WTC11 (cell line): Measurements from ENCODE around the gene MYO18B. TPM values are rescaled to one million over a fixed set of nuclear protein-coding genes. Genes with fewer than 3 reads are reported as not detected.
A peak's percentile ranks its signal among the peaks of the same experiment; 100 is the strongest.

Experiments
- ATAC-seq: fragments of 200-7000 bp; cut with Tn5 transposase; 2 replicates; pipeline ENCODE4 v1.10.0; 2021; ENCODE audit warnings: mild to moderate bottlenecking, moderate library complexity
- CTCF ChIA-PET: fragments of 300-600 bp; sonication (Branson Sonifier 250); formaldehyde crosslinking; loops from one replicate; lab custom pipeline; 2021; ENCODE audit warnings: antibody characterized with exemption; lab: Charles Lee
- POLR2A ChIA-PET: fragments of 350-600 bp; sonication (Branson Sonifier 250); formaldehyde crosslinking; loops from one replicate; lab custom pipeline; 2021; ENCODE audit warnings: antibody characterized with exemption; lab: Charles Lee
- DNase-seq: peaks from one replicate; pipeline ENCODE4 v3.0.0; 2021; ENCODE audit warnings: low spot score
- H3K27ac Mint-ChIP-seq: 2 replicates; pipeline ENCODE4 v1.8.0; 2021; ENCODE audit warnings: mixed read lengths
- H3K27me3 Mint-ChIP-seq: 2 replicates; pipeline ENCODE4 v1.8.0; 2021; ENCODE audit warnings: low read depth, mild to moderate bottlenecking, moderate library complexity, mixed read lengths
- H3K36me3 Mint-ChIP-seq: 2 replicates; pipeline ENCODE4 v1.8.0; 2021; ENCODE audit warnings: mixed read lengths
- H3K4me1 Mint-ChIP-seq: 2 replicates; pipeline ENCODE4 v1.8.0; 2022; ENCODE audit warnings: mixed read lengths
- H3K4me3 Mint-ChIP-seq: 2 replicates; pipeline ENCODE4 v1.8.0; 2021; ENCODE audit warnings: mild to moderate bottlenecking, moderate library complexity, mixed read lengths
- H3K9me3 Mint-ChIP-seq: 2 replicates; pipeline ENCODE4 v1.8.0; 2021; ENCODE audit warnings: mixed read lengths
- ESRRA ChIP-seq: sonication (generic); formaldehyde crosslinking; IDR thresholded peaks from 2 replicates; pipeline ENCODE4 v1.8.1; 2022; ENCODE audit warnings: mild to moderate bottlenecking, missing genetic modification reagents, borderline replicate concordance
- FOXP1 ChIP-seq: sonication (generic); formaldehyde crosslinking; IDR thresholded peaks from 2 replicates; pipeline ENCODE4 v1.8.0; 2022; ENCODE audit warnings: missing genetic modification reagents, mild to moderate bottlenecking, moderate library complexity, borderline replicate concordance
- GRHL2 ChIP-seq: fragments of 250-450 bp; sonication (Bioruptor Pico); IDR thresholded peaks from 2 replicates; pipeline ENCODE4 v1.8.0; 2022; ENCODE audit warnings: mild to moderate bottlenecking, moderate library complexity; ENCODE audit not compliant: insufficient replicate concordance, severe bottlenecking
- GTF2I ChIP-seq: fragments of 250-450 bp; sonication (Bioruptor Pico); conservative IDR thresholded peaks from 2 replicates; pipeline ENCODE4 v1.4.0; 2021; ENCODE audit warnings: mild to moderate bottlenecking
- IRF2 ChIP-seq: sonication (generic); formaldehyde crosslinking; IDR thresholded peaks from 2 replicates; pipeline ENCODE4 v1.8.0; 2022; ENCODE audit warnings: low read depth, missing genetic modification reagents, borderline replicate concordance
- KAT7 ChIP-seq: sonication (generic); formaldehyde crosslinking; IDR thresholded peaks from 2 replicates; pipeline ENCODE4 v1.8.1; 2023; ENCODE audit warnings: missing genetic modification reagents, mild to moderate bottlenecking, borderline replicate concordance
- PRRX2 ChIP-seq: fragments of 250-450 bp; sonication (Bioruptor Pico); IDR thresholded peaks from 2 replicates; pipeline ENCODE4 v1.8.0; 2021; ENCODE audit warnings: mild to moderate bottlenecking
- SMAD4 ChIP-seq: sonication (generic); formaldehyde crosslinking; IDR thresholded peaks from 2 replicates; pipeline ENCODE4 v1.8.0; 2022; ENCODE audit warnings: mild to moderate bottlenecking, missing genetic modification reagents
- SOX15 ChIP-seq: fragments of 250-450 bp; sonication (Bioruptor Pico); IDR thresholded peaks from 2 replicates; pipeline ENCODE4 v1.9.0; 2021; ENCODE audit warnings: mild to moderate bottlenecking
- SP1 ChIP-seq: sonication (generic); formaldehyde crosslinking; conservative IDR thresholded peaks from 2 replicates; pipeline ENCODE4 v1.8.1; 2022; ENCODE audit warnings: missing genetic modification reagents
- TP53 ChIP-seq: sonication (generic); formaldehyde crosslinking; IDR thresholded peaks from 2 replicates; pipeline ENCODE4 v1.8.1; 2023; ENCODE audit warnings: mild to moderate bottlenecking, missing genetic modification reagents
- ZNF121 ChIP-seq: sonication (generic); formaldehyde crosslinking; IDR thresholded peaks from 2 replicates; pipeline ENCODE4 v1.8.0; 2023; ENCODE audit warnings: missing genetic modification reagents
- ZNF396 ChIP-seq: fragments of 250-450 bp; sonication (Bioruptor Pico); IDR thresholded peaks from 2 replicates; pipeline ENCODE4 v1.8.0; 2021; ENCODE audit warnings: mild to moderate bottlenecking, moderate library complexity, borderline replicate concordance
- ZNF416 ChIP-seq: fragments of 250-450 bp; sonication (Bioruptor Pico); IDR thresholded peaks from 2 replicates; pipeline ENCODE4 v1.9.0; 2021; ENCODE audit warnings: mild to moderate bottlenecking, inconsistent platforms
- ZNF671 ChIP-seq: fragments of 250-450 bp; sonication (Bioruptor Pico); IDR thresholded peaks from 2 replicates; pipeline ENCODE4 v1.8.0; 2021; ENCODE audit warnings: mild to moderate bottlenecking
- total RNA-seq: library from RNA; stranded (reverse); gene quantifications from 3 replicates; pipeline ENCODE4 v1.2.3, GENCODE V29; 2021
- TF ChIP-seq, protein P1 (sequence below): sonication (generic); formaldehyde crosslinking; conservative IDR thresholded peaks from 2 replicates; pipeline ENCODE4 v1.8.1; 2023; ENCODE audit warnings: mild to moderate bottlenecking, low read depth, missing genetic modification reagents, moderate library complexity
- TF ChIP-seq, protein P2 (sequence below): sonication (generic); formaldehyde crosslinking; IDR thresholded peaks from 2 replicates; pipeline ENCODE4 v1.8.1; 2022; ENCODE audit warnings: mild to moderate bottlenecking, moderate library complexity, missing genetic modification reagents
- TF ChIP-seq, protein P3 (sequence below): fragments of 250-450 bp; sonication (Bioruptor Pico); IDR thresholded peaks from 2 replicates; pipeline ENCODE4 v1.9.0; 2021; ENCODE audit warnings: moderate library complexity, mild to moderate bottlenecking, inconsistent platforms, borderline replicate concordance
- TF ChIP-seq, protein P4 (sequence below): sonication (generic); formaldehyde crosslinking; IDR thresholded peaks from 2 replicates; pipeline ENCODE4 v1.8.1; 2023; ENCODE audit warnings: mild to moderate bottlenecking, missing genetic modification reagents, moderate library complexity
- TF ChIP-seq, protein P5 (sequence below): sonication (generic); formaldehyde crosslinking; IDR thresholded peaks from 2 replicates; pipeline ENCODE4 v1.8.0; 2022; ENCODE audit warnings: mild to moderate bottlenecking, missing genetic modification reagents
- TF ChIP-seq, protein P6 (sequence below): fragments of 250-450 bp; sonication (Bioruptor Pico); IDR thresholded peaks from 2 replicates; pipeline ENCODE4 v1.9.0; 2021; ENCODE audit warnings: mild to moderate bottlenecking
- TF ChIP-seq, protein P7 (sequence below): sonication (generic); formaldehyde crosslinking; IDR thresholded peaks from 2 replicates; pipeline ENCODE4 v1.8.0; 2022; ENCODE audit warnings: mild to moderate bottlenecking, missing genetic modification reagents
- TF ChIP-seq, protein P8 (sequence below): sonication (generic); formaldehyde crosslinking; IDR thresholded peaks from 2 replicates; pipeline ENCODE4 v1.8.1; 2023; ENCODE audit warnings: mild to moderate bottlenecking, missing genetic modification reagents, borderline replicate concordance

The MYO18B gene
- total RNA-seq, 1 experiment from 2014 or later = 0.96 TPM

DNA sequence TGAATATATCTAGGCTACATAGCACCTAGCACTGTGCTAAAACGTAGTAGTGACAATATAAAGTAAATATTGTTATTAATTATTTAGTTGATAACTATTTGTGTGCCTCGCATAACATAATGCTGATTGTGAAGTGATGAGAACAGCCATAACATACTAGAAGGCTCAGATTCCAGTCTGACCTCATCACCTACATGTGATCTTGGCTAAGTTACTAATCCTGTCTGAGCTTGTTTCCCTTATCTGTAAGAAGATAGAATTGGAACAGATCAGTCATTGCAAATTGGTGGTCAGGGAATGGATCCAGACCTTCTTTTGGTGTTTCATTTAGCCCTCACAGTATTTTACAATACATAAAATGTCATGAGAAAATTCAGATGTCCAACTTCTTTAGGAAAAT lies 323.9 kb downstream of the MYO18B start:
- DNase-seq = no peak
- TF ChIP-seq SMAD4 (no peak), IRF2 (CRISPR knock-in tag) (no peak), ZNF416 (no peak), ZNF671 (no peak), ESRRA (CRISPR knock-in tag) (no peak), ZNF396 (CRISPR knock-in tag) (no peak), SOX15 (CRISPR knock-in tag) (no peak), GRHL2 (no peak), ZNF121 (CRISPR knock-in tag) (no peak)
- TF ChIP-seq, protein P1, sequence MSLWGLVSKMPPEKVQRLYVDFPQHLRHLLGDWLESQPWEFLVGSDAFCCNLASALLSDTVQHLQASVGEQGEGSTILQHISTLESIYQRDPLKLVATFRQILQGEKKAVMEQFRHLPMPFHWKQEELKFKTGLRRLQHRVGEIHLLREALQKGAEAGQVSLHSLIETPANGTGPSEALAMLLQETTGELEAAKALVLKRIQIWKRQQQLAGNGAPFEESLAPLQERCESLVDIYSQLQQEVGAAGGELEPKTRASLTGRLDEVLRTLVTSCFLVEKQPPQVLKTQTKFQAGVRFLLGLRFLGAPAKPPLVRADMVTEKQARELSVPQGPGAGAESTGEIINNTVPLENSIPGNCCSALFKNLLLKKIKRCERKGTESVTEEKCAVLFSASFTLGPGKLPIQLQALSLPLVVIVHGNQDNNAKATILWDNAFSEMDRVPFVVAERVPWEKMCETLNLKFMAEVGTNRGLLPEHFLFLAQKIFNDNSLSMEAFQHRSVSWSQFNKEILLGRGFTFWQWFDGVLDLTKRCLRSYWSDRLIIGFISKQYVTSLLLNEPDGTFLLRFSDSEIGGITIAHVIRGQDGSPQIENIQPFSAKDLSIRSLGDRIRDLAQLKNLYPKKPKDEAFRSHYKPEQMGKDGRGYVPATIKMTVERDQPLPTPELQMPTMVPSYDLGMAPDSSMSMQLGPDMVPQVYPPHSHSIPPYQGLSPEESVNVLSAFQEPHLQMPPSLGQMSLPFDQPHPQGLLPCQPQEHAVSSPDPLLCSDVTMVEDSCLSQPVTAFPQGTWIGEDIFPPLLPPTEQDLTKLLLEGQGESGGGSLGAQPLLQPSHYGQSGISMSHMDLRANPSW = no peak
- TF ChIP-seq, protein P2, sequence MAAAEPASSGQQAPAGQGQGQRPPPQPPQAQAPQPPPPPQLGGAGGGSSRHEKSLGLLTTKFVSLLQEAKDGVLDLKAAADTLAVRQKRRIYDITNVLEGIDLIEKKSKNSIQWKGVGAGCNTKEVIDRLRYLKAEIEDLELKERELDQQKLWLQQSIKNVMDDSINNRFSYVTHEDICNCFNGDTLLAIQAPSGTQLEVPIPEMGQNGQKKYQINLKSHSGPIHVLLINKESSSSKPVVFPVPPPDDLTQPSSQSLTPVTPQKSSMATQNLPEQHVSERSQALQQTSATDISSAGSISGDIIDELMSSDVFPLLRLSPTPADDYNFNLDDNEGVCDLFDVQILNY (CRISPR knock-in tag) = no peak
- TF ChIP-seq, protein P3, sequence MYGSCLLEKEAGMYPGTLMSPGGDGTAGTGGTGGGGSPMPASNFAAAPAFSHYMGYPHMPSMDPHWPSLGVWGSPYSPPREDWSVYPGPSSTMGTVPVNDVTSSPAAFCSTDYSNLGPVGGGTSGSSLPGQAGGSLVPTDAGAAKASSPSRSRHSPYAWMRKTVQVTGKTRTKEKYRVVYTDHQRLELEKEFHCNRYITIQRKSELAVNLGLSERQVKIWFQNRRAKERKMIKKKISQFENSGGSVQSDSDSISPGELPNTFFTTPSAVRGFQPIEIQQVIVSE (CRISPR knock-in tag) = no peak
- TF ChIP-seq, protein P4, sequence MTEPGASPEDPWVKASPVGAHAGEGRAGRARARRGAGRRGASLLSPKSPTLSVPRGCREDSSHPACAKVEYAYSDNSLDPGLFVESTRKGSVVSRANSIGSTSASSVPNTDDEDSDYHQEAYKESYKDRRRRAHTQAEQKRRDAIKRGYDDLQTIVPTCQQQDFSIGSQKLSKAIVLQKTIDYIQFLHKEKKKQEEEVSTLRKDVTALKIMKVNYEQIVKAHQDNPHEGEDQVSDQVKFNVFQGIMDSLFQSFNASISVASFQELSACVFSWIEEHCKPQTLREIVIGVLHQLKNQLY = no peak
- TF ChIP-seq, protein P5, sequence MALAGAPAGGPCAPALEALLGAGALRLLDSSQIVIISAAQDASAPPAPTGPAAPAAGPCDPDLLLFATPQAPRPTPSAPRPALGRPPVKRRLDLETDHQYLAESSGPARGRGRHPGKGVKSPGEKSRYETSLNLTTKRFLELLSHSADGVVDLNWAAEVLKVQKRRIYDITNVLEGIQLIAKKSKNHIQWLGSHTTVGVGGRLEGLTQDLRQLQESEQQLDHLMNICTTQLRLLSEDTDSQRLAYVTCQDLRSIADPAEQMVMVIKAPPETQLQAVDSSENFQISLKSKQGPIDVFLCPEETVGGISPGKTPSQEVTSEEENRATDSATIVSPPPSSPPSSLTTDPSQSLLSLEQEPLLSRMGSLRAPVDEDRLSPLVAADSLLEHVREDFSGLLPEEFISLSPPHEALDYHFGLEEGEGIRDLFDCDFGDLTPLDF (CRISPR knock-in tag) = no peak
- no peaks in the 10 kb centered on the region for H3K36me3 Mint-ChIP-seq
- H3K27me3 Mint-ChIP-seq = 0 out of 2 replicates have a peak, but pooled peaks cover 3% of the 10 kb centered on the region
- H3K27ac Mint-ChIP-seq = no peak overlapping the region
- H3K4me1 Mint-ChIP-seq = peaks cover 52% of the 10 kb centered on the region
- no peak overlapping the region for H3K4me3 Mint-ChIP-seq
- ChIA-PET POLR2A (no interaction called here), CTCF (interaction anchor here (1.3 to 2.0 kb wide), 2 partner anchors 27 to 163 kb away, joined by 3 to 5 read pairs; no protein-coding TSS in a partner anchor)
- ATAC-seq = no peak
- no peaks in the 10 kb centered on the region for H3K9me3 Mint-ChIP-seq

DNA sequence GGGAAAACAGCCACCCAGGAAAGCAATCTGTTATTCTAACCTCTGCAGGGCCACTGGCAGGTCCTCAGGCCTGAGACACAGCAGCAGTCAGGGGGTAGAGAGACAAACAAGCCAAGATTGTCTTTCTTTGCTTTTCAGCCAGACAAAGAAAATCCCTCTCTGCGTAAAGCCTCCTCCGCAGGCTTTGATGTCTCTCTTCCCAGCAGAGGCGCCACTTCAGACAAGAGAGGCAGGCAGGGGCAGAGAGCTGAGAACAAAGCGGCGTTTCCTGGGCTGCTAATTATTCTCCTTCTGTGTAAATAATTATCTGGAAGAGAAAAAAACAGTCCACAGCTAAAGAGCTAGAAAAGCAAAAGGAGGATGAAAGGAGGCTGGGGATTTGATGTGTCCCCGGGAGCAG lies 324.5 kb downstream of the MYO18B start:
- DNase-seq = peak; percentile 34
- H3K4me1 Mint-ChIP-seq = peaks cover 49% of the 10 kb centered on the region
- H3K27ac Mint-ChIP-seq = peak overlapping the region; percentile 71
- H3K36me3 Mint-ChIP-seq = no peaks in the 10 kb centered on the region
- ChIA-PET POLR2A (no interaction called here), CTCF (interaction anchor here (0.6 to 2.0 kb wide), 5 partner anchors 28 to 264 kb away, joined by 3 to 5 read pairs (median 3); no protein-coding TSS in a partner anchor)
- peak overlapping the region; percentile 22; the same call in 1 of the 2 replicates for H3K4me3 Mint-ChIP-seq
- 0 out of 2 replicates have a peak, but pooled peaks cover 3% of the 10 kb centered on the region for H3K27me3 Mint-ChIP-seq
- H3K9me3 Mint-ChIP-seq = no peaks in the 10 kb centered on the region
- peak; percentile 82 for ATAC-seq
- no peak for TF ChIP-seq TP53 (CRISPR knock-in tag)
- TF ChIP-seq, protein P6, sequence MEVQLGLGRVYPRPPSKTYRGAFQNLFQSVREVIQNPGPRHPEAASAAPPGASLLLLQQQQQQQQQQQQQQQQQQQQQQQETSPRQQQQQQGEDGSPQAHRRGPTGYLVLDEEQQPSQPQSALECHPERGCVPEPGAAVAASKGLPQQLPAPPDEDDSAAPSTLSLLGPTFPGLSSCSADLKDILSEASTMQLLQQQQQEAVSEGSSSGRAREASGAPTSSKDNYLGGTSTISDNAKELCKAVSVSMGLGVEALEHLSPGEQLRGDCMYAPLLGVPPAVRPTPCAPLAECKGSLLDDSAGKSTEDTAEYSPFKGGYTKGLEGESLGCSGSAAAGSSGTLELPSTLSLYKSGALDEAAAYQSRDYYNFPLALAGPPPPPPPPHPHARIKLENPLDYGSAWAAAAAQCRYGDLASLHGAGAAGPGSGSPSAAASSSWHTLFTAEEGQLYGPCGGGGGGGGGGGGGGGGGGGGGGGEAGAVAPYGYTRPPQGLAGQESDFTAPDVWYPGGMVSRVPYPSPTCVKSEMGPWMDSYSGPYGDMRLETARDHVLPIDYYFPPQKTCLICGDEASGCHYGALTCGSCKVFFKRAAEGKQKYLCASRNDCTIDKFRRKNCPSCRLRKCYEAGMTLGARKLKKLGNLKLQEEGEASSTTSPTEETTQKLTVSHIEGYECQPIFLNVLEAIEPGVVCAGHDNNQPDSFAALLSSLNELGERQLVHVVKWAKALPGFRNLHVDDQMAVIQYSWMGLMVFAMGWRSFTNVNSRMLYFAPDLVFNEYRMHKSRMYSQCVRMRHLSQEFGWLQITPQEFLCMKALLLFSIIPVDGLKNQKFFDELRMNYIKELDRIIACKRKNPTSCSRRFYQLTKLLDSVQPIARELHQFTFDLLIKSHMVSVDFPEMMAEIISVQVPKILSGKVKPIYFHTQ (CRISPR knock-in tag) = no peak
- TF ChIP-seq PRRX2 (CRISPR knock-in tag) = no peak
- TF ChIP-seq, protein P7, sequence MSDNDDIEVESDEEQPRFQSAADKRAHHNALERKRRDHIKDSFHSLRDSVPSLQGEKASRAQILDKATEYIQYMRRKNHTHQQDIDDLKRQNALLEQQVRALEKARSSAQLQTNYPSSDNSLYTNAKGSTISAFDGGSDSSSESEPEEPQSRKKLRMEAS (CRISPR knock-in tag) = no peak
- no peak for TF ChIP-seq SP1 (CRISPR knock-in tag)
- no peak for TF ChIP-seq GTF2I (CRISPR knock-in tag)
- TF ChIP-seq, protein P8, sequence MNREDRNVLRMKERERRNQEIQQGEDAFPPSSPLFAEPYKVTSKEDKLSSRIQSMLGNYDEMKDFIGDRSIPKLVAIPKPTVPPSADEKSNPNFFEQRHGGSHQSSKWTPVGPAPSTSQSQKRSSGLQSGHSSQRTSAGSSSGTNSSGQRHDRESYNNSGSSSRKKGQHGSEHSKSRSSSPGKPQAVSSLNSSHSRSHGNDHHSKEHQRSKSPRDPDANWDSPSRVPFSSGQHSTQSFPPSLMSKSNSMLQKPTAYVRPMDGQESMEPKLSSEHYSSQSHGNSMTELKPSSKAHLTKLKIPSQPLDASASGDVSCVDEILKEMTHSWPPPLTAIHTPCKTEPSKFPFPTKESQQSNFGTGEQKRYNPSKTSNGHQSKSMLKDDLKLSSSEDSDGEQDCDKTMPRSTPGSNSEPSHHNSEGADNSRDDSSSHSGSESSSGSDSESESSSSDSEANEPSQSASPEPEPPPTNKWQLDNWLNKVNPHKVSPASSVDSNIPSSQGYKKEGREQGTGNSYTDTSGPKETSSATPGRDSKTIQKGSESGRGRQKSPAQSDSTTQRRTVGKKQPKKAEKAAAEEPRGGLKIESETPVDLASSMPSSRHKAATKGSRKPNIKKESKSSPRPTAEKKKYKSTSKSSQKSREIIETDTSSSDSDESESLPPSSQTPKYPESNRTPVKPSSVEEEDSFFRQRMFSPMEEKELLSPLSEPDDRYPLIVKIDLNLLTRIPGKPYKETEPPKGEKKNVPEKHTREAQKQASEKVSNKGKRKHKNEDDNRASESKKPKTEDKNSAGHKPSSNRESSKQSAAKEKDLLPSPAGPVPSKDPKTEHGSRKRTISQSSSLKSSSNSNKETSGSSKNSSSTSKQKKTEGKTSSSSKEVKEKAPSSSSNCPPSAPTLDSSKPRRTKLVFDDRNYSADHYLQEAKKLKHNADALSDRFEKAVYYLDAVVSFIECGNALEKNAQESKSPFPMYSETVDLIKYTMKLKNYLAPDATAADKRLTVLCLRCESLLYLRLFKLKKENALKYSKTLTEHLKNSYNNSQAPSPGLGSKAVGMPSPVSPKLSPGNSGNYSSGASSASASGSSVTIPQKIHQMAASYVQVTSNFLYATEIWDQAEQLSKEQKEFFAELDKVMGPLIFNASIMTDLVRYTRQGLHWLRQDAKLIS (CRISPR knock-in tag) = no peak
- no peak for TF ChIP-seq KAT7 (CRISPR knock-in tag)
- no peak for TF ChIP-seq FOXP1 (CRISPR knock-in tag)
- no peak for TF ChIP-seq SOX15 (CRISPR knock-in tag)
